ENCODE measurements around the gene MUTYH.
"Not testable (repeated sequence)": the region's sequence is repeated elsewhere in the genome, so short reads cannot be mapped to it uniquely, and the experiment has no call there.

Gene MUTYH

DNA sequence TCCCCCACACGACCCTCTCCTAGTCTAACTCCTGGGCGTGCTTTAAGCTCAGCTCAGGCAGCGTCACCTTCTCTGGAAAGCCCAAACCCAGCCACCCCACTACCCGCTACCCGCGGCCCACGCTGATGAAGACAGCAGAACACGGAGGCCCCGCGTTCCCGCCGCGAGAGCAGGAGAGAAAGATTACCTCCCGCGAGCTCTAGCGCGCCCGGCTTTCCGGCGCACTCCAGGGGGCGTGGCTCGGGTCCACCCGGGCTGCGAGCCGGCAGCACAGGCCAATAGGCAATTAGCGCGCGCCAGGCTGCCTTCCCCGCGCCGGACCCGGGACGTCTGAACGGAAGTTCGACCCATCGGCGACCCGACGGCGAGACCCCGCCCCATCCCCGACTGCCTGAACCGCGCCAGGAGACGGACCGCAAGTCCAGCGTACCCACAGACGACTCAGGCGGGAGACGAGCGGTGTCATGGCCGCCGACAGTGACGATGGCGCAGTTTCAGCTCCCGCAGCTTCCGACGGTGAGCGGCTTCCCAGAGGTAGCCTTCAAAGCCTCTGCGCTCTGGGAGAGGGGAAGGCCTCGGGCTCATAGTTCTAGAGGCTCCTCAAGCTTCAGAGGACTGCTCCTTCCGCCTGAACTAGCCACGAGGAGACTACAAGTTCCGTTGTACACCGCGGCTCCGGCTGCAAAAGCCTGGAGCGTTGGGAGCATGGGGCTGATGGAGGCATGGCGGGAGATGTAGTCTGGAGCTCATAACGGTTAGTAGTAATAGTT is at the start of gene MUTYH, which contains the start of gene TOE1:
MUTYH (minus strand) TSS at position 652 of the 770 bp plus-strand sequence. CDS start 5,935 bp downstream, outside the sequence.
TOE1 (plus strand) TSS at position 382 of the 770 bp plus-strand sequence; CDS start at position 465, 83 bp downstream.
- no peaks in the 10 kb centered on the region for H3K27me3 ChIP-seq (replicated peaks)
- DNase-seq, result peak; percentile 91
- peaks cover 17% of the 10 kb centered on the region for H3K36me3 ChIP-seq (replicated peaks)
- peak within 1 kb of the TSS; percentile 93 for H3K4me3 ChIP-seq (ENCODE audit: low read depth, low read length)
- peak within 1 kb of the TSS; percentile 86 for H3K27ac ChIP-seq
- in situ Hi-C loops (cut with HindIII; ENCODE audit: low pct_ligation_motif_present, low sequenced_read_pairs), result no loop called here
- TF ChIP-seq, protein P1, sequence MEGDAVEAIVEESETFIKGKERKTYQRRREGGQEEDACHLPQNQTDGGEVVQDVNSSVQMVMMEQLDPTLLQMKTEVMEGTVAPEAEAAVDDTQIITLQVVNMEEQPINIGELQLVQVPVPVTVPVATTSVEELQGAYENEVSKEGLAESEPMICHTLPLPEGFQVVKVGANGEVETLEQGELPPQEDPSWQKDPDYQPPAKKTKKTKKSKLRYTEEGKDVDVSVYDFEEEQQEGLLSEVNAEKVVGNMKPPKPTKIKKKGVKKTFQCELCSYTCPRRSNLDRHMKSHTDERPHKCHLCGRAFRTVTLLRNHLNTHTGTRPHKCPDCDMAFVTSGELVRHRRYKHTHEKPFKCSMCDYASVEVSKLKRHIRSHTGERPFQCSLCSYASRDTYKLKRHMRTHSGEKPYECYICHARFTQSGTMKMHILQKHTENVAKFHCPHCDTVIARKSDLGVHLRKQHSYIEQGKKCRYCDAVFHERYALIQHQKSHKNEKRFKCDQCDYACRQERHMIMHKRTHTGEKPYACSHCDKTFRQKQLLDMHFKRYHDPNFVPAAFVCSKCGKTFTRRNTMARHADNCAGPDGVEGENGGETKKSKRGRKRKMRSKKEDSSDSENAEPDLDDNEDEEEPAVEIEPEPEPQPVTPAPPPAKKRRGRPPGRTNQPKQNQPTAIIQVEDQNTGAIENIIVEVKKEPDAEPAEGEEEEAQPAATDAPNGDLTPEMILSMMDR (IDR thresholded peaks at IDR 0.05; ENCODE audit: low read depth, low read length, missing control alignments), result no peak

DNA sequence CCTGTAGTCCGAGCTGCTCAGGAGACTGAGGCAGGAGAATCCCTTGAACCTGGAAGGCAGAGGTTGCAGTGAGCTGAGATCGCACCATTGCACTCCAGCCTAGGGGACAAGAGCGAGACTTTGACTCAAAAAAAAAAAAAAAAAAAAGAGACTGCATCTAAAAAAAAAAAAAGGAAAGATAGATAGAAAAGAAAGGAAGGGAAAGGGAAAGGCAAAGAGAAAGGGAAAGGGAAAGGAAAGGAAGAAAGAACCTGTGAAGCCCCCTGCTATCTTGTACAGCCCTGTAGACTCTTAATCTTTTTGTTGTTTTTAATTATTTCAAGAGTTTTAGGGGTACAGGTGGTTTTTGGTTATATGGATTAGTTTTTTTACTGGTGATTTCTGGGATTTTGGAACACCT is 46.0 kb upstream of the MUTYH start:
- no peaks in the 10 kb centered on the region for H3K27me3 ChIP-seq (replicated peaks)
- H3K27ac ChIP-seq, result no peak overlapping the region
- TF ChIP-seq, protein P1 (IDR thresholded peaks at IDR 0.05; ENCODE audit: low read depth, low read length, missing control alignments), result no peak
- no peaks in the 10 kb centered on the region for H3K36me3 ChIP-seq (replicated peaks)
- DNase-seq, result no peak
- in situ Hi-C loops (cut with HindIII; ENCODE audit: low pct_ligation_motif_present, low sequenced_read_pairs), result no loop called here
- H3K4me3 ChIP-seq (ENCODE audit: low read depth, low read length), result no peak overlapping the region

DNA sequence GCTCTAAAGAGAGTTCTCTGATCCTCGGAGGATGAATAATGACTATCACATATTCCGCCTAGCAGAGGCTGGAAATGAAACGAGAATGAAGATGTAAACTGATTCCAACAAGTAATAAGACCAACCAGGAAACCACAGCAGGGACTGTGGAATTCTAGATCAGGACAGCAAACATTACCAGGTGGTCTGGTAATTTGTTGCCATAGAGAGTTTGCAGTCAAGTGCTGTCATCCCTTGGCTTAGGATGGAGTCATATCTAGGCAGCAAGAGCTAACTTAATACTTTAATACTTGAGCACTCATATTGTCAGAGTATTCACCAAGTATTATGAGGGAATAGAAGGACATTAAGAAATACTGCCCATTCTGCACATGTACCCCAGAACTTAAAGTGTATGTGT is 45.1 kb upstream of the MUTYH start:
- in situ Hi-C loops (cut with HindIII; ENCODE audit: low pct_ligation_motif_present, low sequenced_read_pairs), result no loop called here
- DNase-seq, result no peak
- H3K36me3 ChIP-seq (replicated peaks), result no peaks in the 10 kb centered on the region
- H3K27ac ChIP-seq, result no peak overlapping the region
- TF ChIP-seq, protein P1 (IDR thresholded peaks at IDR 0.05; ENCODE audit: low read depth, low read length, missing control alignments), result no peak
- no peak overlapping the region for H3K4me3 ChIP-seq (ENCODE audit: low read depth, low read length)
- no peaks in the 10 kb centered on the region for H3K27me3 ChIP-seq (replicated peaks)

DNA sequence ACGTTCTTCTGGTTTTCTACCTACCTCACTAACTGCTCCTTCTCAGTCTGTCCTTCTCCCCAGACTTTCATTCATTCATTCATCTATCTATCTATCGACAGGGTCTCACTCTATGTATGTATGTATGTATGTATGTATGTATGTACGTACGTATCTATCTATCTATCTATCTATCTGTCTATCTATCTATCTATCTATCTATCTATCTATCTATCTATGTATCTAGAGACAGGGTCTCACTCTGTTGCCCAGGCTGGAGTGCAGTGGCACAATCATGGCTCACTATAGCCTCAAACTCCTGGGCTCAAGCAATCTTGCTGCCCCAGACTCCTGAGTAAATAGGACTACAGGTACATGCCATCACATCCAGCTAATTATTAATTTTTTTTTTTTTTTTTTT is 44.0 kb upstream of the MUTYH start:
- in situ Hi-C loops (cut with HindIII; ENCODE audit: low pct_ligation_motif_present, low sequenced_read_pairs); H3K27ac ChIP-seq: not testable (repeated sequence)

DNA sequence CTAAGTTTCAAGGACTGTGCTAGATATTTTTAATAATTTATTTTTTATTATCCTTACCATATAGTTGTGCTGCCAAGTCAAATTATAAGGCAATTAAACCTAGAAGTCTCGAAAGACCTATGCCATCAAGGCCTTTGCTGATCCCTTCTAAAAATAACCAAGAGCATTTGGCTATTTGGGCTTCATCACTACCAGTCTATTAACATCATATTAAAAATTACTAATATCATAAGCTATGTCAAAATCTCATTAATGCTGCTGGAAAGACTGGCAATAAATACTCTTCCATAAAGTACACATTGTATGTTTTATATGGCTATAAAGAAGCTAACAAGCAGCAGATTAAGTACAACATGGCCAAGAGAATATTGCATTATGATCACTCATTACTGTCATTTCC is 43.0 kb upstream of the MUTYH start:
- Histone ChIP-seq H3K27ac (no peak overlapping the region), H3K36me3 (replicated peaks) (no peaks in the 10 kb centered on the region), H3K27me3 (replicated peaks) (no peaks in the 10 kb centered on the region), H3K4me3 (ENCODE audit: low read depth, low read length) (no peak overlapping the region)
- TF ChIP-seq, protein P1 (IDR thresholded peaks at IDR 0.05; ENCODE audit: low read depth, low read length, missing control alignments), result no peak
- in situ Hi-C loops (cut with HindIII; ENCODE audit: low pct_ligation_motif_present, low sequenced_read_pairs), result no loop called here
- DNase-seq, result no peak

More for the DNA sequence above, 44.0 kb upstream of the MUTYH start:
- not testable (repeated sequence) for DNase-seq; H3K4me3 ChIP-seq (ENCODE audit: low read depth, low read length); H3K36me3 ChIP-seq (replicated peaks); H3K27me3 ChIP-seq (replicated peaks)

DNA sequence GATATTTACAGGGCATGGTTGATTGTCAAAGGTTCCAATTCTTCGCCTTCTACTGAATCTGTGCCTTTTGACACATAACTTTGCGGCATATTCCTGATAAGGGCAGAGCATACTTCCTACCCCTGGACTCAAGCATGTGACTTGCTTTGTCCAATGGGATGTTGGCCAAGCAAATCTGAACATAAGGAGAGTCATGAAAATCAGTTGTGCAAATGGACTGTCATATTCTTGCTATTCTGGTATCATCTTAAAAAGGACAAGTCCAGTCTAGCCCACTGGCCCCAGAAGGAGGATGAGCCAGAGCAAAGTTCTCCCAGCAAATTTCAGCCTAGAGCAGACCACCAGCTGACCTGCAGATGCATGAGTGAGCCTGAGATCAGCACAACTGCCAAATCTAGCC is 41.0 kb upstream of the MUTYH start:
- H3K27me3 ChIP-seq (replicated peaks), result no peaks in the 10 kb centered on the region
- TF ChIP-seq, protein P1 (IDR thresholded peaks at IDR 0.05; ENCODE audit: low read depth, low read length, missing control alignments), result no peak

More for the DNA sequence above, 41.0 kb upstream of the MUTYH start:
- no peak overlapping the region for H3K27ac ChIP-seq
- no peak overlapping the region for H3K4me3 ChIP-seq (ENCODE audit: low read depth, low read length)
- no peak for DNase-seq
- no peaks in the 10 kb centered on the region for H3K36me3 ChIP-seq (replicated peaks)
- in situ Hi-C loops (cut with HindIII; ENCODE audit: low pct_ligation_motif_present, low sequenced_read_pairs), result no loop called here
